IMR-90 (cell line): ENCODE results near the gene PKD1. TPM values are rescaled to one million over a fixed set of nuclear protein-coding genes. Genes with fewer than 3 reads are reported as not detected.

Source experiments
- ATAC-seq: fragments of 200-7000 bp; cut with Tn5 transposase; 2 replicates; pipeline ENCODE4 v1.9.1; 2020; ENCODE audit warnings: low read depth, mild to moderate bottlenecking, moderate library complexity
- BruUV-seq: library from RNA; stranded (reverse); fragments of 400-500 nt; replicated peaks from 2 replicates; lab custom pipeline; 2021; lab: Mats Ljungman, UMichigan
- CTCF ChIA-PET: fragments of 300-600 bp; formaldehyde crosslinking; extraction: SDS; loops from one replicate; lab custom pipeline; 2021; ENCODE audit warnings: antibody characterized with exemption; lab: Yijun Ruan, JAX
- POLR2A ChIA-PET: fragments of 300-600 bp; sonication (Branson Sonifier 250); formaldehyde crosslinking; loops from one replicate; lab custom pipeline; 2022; ENCODE audit warnings: antibody characterized with exemption; ENCODE audit not compliant: unreplicated experiment; lab: Charles Lee
- DNase-seq: peaks from one replicate; pipeline ENCODE4 v3.0.0; 2013
- H2AFZ ChIP-seq: replicated peaks from 2 replicates; pipeline ENCODE3; 2013; ENCODE audit warnings: low read length, mild to moderate bottlenecking; ENCODE audit not compliant: poor library complexity
- H2AK5ac ChIP-seq: 2 replicates; pipeline ENCODE4 v1.6.1; 2013; ENCODE audit warnings: low read depth, low read length, inconsistent platforms
- H2AK9ac ChIP-seq: replicated peaks from 2 replicates; pipeline ENCODE3; 2013; ENCODE audit warnings: mild to moderate bottlenecking, low read depth, low read length, moderate library complexity; ENCODE audit not compliant: poor library complexity
- H2BK120ac ChIP-seq: 2 replicates; pipeline ENCODE4 v1.6.1; 2013; ENCODE audit warnings: low read depth, low read length, inconsistent platforms
- H2BK15ac ChIP-seq: 3 replicates; pipeline ENCODE4 v1.6.1; 2013; ENCODE audit warnings: low read depth, low read length, inconsistent platforms
- H2BK20ac ChIP-seq: 2 replicates; pipeline ENCODE4 v1.6.1; 2013; ENCODE audit warnings: low read depth, mild to moderate bottlenecking, inconsistent platforms, low read length, moderate library complexity
- H2BK5ac ChIP-seq: 2 replicates; pipeline ENCODE4 v1.6.1; 2013; ENCODE audit warnings: mild to moderate bottlenecking, low read depth, low read length, inconsistent platforms; ENCODE audit not compliant: poor library complexity, severe bottlenecking
- H3K14ac ChIP-seq: replicated peaks from 2 replicates; pipeline ENCODE4 v1.6.1; 2013; ENCODE audit warnings: low read depth, low read length, inconsistent platforms
- H3K18ac ChIP-seq: 2 replicates; pipeline ENCODE4 v1.6.1; 2013; ENCODE audit warnings: low read depth, low read length, control low read depth
- H3K23ac ChIP-seq: 2 replicates; pipeline ENCODE4 v1.6.1; 2013; ENCODE audit warnings: low read depth, low read length, inconsistent platforms
- H3K27ac ChIP-seq: 2 replicates; pipeline ENCODE4 v1.5.1; 2013; ENCODE audit warnings: mild to moderate bottlenecking, control low read depth, low read length; ENCODE audit not compliant: insufficient read depth
- H3K27me3 ChIP-seq: 2 replicates; pipeline ENCODE4 v1.6.1; 2013; ENCODE audit warnings: low read length; ENCODE audit not compliant: control insufficient read depth, insufficient read depth
- H3K36me3 ChIP-seq: 2 replicates; pipeline ENCODE4 v1.6.1; 2013; ENCODE audit warnings: low read length, mixed read lengths; ENCODE audit not compliant: control insufficient read depth, insufficient read depth
- H3K4ac ChIP-seq: 2 replicates; pipeline ENCODE4 v1.6.1; 2013; ENCODE audit warnings: low read depth, low read length, inconsistent platforms
- H3K4me1 ChIP-seq: 2 replicates; pipeline ENCODE4 v1.6.1; 2013; ENCODE audit warnings: low read length, mixed read lengths; ENCODE audit not compliant: control insufficient read depth, insufficient read depth
- H3K4me2 ChIP-seq: 2 replicates; pipeline ENCODE4 v1.6.1; 2013; ENCODE audit warnings: low read depth, mild to moderate bottlenecking, control low read depth, low read length, moderate library complexity
- H3K4me3 ChIP-seq: 2 replicates; pipeline ENCODE4 v1.5.1; 2013; ENCODE audit warnings: low read depth, mild to moderate bottlenecking, control low read depth, low read length, moderate library complexity; ENCODE audit not compliant: insufficient read depth
- H3K56ac ChIP-seq: 2 replicates; pipeline ENCODE4 v1.6.1; 2013; ENCODE audit warnings: low read length, inconsistent platforms; ENCODE audit not compliant: insufficient read depth; ENCODE audit errors: extremely low read depth
- H3K79me1 ChIP-seq, 2 experiments: 2 replicates each; pipeline ENCODE4 v1.6.1; 2013; ENCODE audit warnings: low read length in 2 of 2, inconsistent platforms in 1 of 2, low read depth in 1 of 2
- H3K9ac ChIP-seq: 2 replicates; pipeline ENCODE4 v1.6.1; 2013; ENCODE audit warnings: low read depth, low read length, control low read depth
- H3K9me1 ChIP-seq: 2 replicates; pipeline ENCODE4 v1.6.1; 2013; ENCODE audit warnings: low read length, inconsistent platforms; ENCODE audit not compliant: insufficient read depth
- H3K9me3 ChIP-seq: 2 replicates; pipeline ENCODE4 v1.6.1; 2013; ENCODE audit warnings: low read length; ENCODE audit not compliant: control insufficient read depth, insufficient read depth
- H4K20me1 ChIP-seq: 2 replicates; pipeline ENCODE4 v1.6.1; 2013; ENCODE audit warnings: low read length, inconsistent platforms; ENCODE audit not compliant: insufficient read depth
- H4K5ac ChIP-seq: 2 replicates; pipeline ENCODE4 v1.6.1; 2013; ENCODE audit warnings: mild to moderate bottlenecking, low read depth, low read length, control low read depth
- H4K8ac ChIP-seq, 2 experiments: 2 replicates each; pipeline ENCODE4 v1.6.1; 2013; ENCODE audit warnings: low read depth in 2 of 2, low read length in 2 of 2, control low read depth in 1 of 2, inconsistent platforms in 1 of 2
- H4K91ac ChIP-seq: 2 replicates; pipeline ENCODE4 v1.6.1; 2013; ENCODE audit warnings: low read depth, low read length, inconsistent platforms; ENCODE audit not compliant: insufficient read depth
- FOS ChIP-seq: fragments of 150-350 bp; IDR thresholded peaks from 2 replicates; pipeline ENCODE4 v1.6.1; 2016; ENCODE audit warnings: low read depth, low read length
- MXI1 ChIP-seq: IDR thresholded peaks from 2 replicates; pipeline ENCODE4 v1.6.1; 2012; ENCODE audit warnings: low read depth, mild to moderate bottlenecking, low read length, moderate library complexity, borderline replicate concordance
- RCOR1 ChIP-seq: IDR thresholded peaks from 2 replicates; pipeline ENCODE4 v1.6.1; 2012; ENCODE audit warnings: mild to moderate bottlenecking, low read length, improper control_type of control experiment; ENCODE audit not compliant: insufficient replicate concordance
- RFX5 ChIP-seq: IDR thresholded peaks from 2 replicates; pipeline ENCODE4 v1.8.0; 2012; ENCODE audit warnings: low read depth, mild to moderate bottlenecking, low read length, moderate library complexity
- WGBS, 2 experiments: methylation state at CpG; one replicate each; pipeline versions ENCODE4 v1.1.5 to v1.1.7; 2013; ENCODE audit warnings: missing lambda C conversion rate in 2 of 2; ENCODE audit not compliant: insufficient read length in 1 of 2; ENCODE audit errors: extremely low coverage in 2 of 2; 5-methylcytosine and 5-hydroxymethylcytosine counted together
- dilution Hi-C: fragments of 300-500 bp; cut with HindIII; formaldehyde crosslinking; loops from one replicate; pipeline ENCODE4 v1.14.3; 2018; ENCODE audit warnings: low sequenced_read_pairs; ENCODE audit not compliant: unreplicated experiment
- in situ Hi-C: fragments of 300-500 bp; cut with MboI; formaldehyde crosslinking; loops from 3 replicates; pipeline ENCODE4 v1.14.3; 2019; ENCODE audit warnings: low sequenced_read_pairs, inconsistent platforms, mixed read lengths
- intact Hi-C: fragments of 100-400 bp; cut with micrococcal nuclease; formaldehyde crosslinking; loops from 2 replicates; pipeline ENCODE4 v1.10.0; 2022
- polyA plus RNA-seq, 3 experiments: library from polyadenylated mRNA; depleted of rRNA; stranded (reverse); fragments of >200 nt; gene quantifications; 2 replicates each; pipeline ENCODE4 v1.2.3, GENCODE V29; 2012; ENCODE audit warnings: low replicate concordance in 1 of 3
- total RNA-seq: library from RNA; depleted of rRNA; stranded (reverse); fragments of >200 nt; gene quantifications from 2 replicates; pipeline ENCODE4 v1.2.3, GENCODE V29; 2012

Gene PKD1
- total and polyA plus RNA-seq, 2 of the 4 experiments (the other 2 are of a cell fraction): 7.9 to 97.3 TPM

GRCh38 chr16:2076072-2076865 lies 59.4 kb downstream of the PKD1 start:
- in situ Hi-C loops (no loop called here), dilution Hi-C loops (no loop called here), intact Hi-C loops (no loop called here)
- Histone ChIP-seq H2BK20ac (no peak overlapping the region), H4K8ac (no peak overlapping the region), H3K4me1 (no peaks in the 10 kb centered on the region), H3K9ac (no peak overlapping the region), H3K9me3 (no peaks in the 10 kb centered on the region), H2AK5ac (no peak overlapping the region), H3K9me1 (no peaks in the 10 kb centered on the region), H2AK9ac (no peak overlapping the region), H3K4me2 (no peak overlapping the region), H2AFZ (no peak overlapping the region), H3K18ac (no peak overlapping the region), H3K27me3 (no peaks in the 10 kb centered on the region), H4K20me1 (no peaks in the 10 kb centered on the region; the same call in 1 of the 2 replicates), H3K79me1 (no peaks in the 10 kb centered on the region; a peak in 2 of 4 replicates), H4K5ac (no peak overlapping the region), H4K91ac (no peak overlapping the region), H3K23ac (no peak overlapping the region), H3K4ac (no peak overlapping the region), H3K14ac (no peak overlapping the region), H3K36me3 (peaks cover 67% of the 10 kb centered on the region), H3K4me3 (no peak overlapping the region), H2BK5ac (no peak overlapping the region), H3K27ac (no peak overlapping the region), H2BK15ac (no peak overlapping the region), H3K56ac (no peak overlapping the region), H2BK120ac (no peak overlapping the region)
- ChIA-PET CTCF (no interaction called here), POLR2A (no interaction called here)
- ATAC-seq: no peak
- DNase-seq: no peak
- 93% methylated on average over 2 of the region's 28 CpGs; no CpG with 5 or more reads in 1 of the 2 experiments for WGBS, 2 experiments
- no TSS peak for BruUV-seq
- TF ChIP-seq FOS (no peak), RFX5 (no peak), RCOR1 (no peak), MXI1 (no peak)
